Osteocyte (in vitro differentiated cells): ENCODE data around the gene MEIS2. TPM values are rescaled to one million over a fixed set of nuclear protein-coding genes. Genes with fewer than 3 reads are reported as not detected.
A peak's percentile ranks its signal among the peaks of the same experiment; 100 is the strongest.

ENCODE experiments used
- DNase-seq: peaks from one replicate; pipeline ENCODE4 v3.0.0; 2021; ENCODE audit warnings: mixed read lengths; ENCODE audit not compliant: unreplicated experiment; ENCODE audit errors: extremely low spot score
- H3K27ac Mint-ChIP-seq: one replicate; pipeline ENCODE4 v1.8.0; 2021; ENCODE audit warnings: mild to moderate bottlenecking, mixed read lengths; ENCODE audit not compliant: unreplicated experiment
- H3K27me3 Mint-ChIP-seq: one replicate; pipeline ENCODE4 v1.8.0; 2021; ENCODE audit warnings: mixed read lengths; ENCODE audit not compliant: unreplicated experiment
- H3K36me3 Mint-ChIP-seq: one replicate; pipeline ENCODE4 v1.8.0; 2021; ENCODE audit warnings: mixed read lengths; ENCODE audit not compliant: unreplicated experiment
- H3K4me1 Mint-ChIP-seq: one replicate; pipeline ENCODE4 v1.8.0; 2021; ENCODE audit warnings: mixed read lengths; ENCODE audit not compliant: unreplicated experiment
- H3K4me3 Mint-ChIP-seq: one replicate; pipeline ENCODE4 v1.8.0; 2021; ENCODE audit warnings: mild to moderate bottlenecking, moderate library complexity, mixed read lengths; ENCODE audit not compliant: unreplicated experiment
- H3K9me3 Mint-ChIP-seq: one replicate; pipeline ENCODE4 v1.8.0; 2021; ENCODE audit warnings: mixed read lengths; ENCODE audit not compliant: unreplicated experiment
- total RNA-seq: library from RNA; stranded (reverse); gene quantifications from 2 replicates; pipeline ENCODE4 v1.2.1, GENCODE V29; 2021
- TF ChIP-seq, protein P1 (sequence below): fragments of 200-600 bp; sonication (generic); IDR thresholded peaks from 2 replicates; pipeline ENCODE4 v1.5.0; 2021; ENCODE audit warnings: antibody characterized with exemption, mild to moderate bottlenecking, moderate library complexity

Gene MEIS2
- total RNA-seq, 1 donor from 2014 or later: 79.9 TPM

DNA sequence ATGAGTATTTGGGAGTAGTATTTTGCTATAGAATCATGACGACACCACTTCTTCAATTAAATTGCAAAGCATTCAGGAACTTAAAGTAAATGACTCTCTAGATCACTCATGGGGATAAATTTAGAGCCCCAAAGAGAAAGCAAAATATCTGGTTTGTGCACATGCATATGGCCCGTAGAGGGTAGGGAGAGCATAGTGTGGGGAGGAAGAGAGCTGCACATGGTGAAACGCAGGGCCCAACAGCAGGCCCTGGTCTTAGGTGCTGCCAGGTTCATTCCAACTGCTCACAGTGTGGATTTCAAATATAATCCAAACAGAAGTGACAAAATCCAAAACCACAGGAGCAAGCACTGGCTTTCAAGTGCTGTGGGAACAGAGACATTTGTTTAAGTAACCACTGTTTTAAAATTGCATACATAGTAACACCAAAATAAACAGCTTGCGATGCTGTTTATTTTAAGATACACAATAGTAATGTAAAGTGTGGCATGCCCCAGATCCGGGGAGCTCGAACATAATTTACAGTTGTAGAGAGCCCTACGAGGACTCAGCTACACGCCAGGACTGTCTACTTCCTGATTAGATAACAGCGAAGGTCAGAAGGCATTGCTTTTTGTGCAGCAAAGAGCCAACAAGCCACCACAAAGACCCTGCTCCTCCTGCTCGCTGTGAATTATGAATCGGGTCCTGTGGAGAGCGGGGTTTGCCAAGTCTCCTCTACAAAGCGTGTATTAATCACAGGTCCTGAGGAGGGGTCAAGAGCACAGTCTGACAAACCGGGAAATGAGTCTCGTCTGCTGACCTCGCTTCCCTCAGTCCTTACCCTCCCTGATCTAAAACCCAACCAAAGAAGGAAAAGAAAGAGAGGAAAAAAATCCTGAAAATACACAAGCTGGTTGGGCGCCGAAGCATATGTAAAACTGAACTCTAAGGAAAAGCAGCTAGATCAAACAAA, 80.6 kb downstream of the MEIS2 start:
- no peak for DNase-seq
- peak overlapping the region; percentile 48 for H3K4me3 Mint-ChIP-seq
- H3K36me3 Mint-ChIP-seq: peaks cover 32% of the 10 kb centered on the region
- H3K9me3 Mint-ChIP-seq: no peaks in the 10 kb centered on the region
- H3K4me1 Mint-ChIP-seq: peaks cover 49% of the 10 kb centered on the region
- H3K27ac Mint-ChIP-seq: peak overlapping the region; percentile 83
- TF ChIP-seq, protein P1, sequence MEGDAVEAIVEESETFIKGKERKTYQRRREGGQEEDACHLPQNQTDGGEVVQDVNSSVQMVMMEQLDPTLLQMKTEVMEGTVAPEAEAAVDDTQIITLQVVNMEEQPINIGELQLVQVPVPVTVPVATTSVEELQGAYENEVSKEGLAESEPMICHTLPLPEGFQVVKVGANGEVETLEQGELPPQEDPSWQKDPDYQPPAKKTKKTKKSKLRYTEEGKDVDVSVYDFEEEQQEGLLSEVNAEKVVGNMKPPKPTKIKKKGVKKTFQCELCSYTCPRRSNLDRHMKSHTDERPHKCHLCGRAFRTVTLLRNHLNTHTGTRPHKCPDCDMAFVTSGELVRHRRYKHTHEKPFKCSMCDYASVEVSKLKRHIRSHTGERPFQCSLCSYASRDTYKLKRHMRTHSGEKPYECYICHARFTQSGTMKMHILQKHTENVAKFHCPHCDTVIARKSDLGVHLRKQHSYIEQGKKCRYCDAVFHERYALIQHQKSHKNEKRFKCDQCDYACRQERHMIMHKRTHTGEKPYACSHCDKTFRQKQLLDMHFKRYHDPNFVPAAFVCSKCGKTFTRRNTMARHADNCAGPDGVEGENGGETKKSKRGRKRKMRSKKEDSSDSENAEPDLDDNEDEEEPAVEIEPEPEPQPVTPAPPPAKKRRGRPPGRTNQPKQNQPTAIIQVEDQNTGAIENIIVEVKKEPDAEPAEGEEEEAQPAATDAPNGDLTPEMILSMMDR: no peak
- H3K27me3 Mint-ChIP-seq: no peaks in the 10 kb centered on the region

DNA sequence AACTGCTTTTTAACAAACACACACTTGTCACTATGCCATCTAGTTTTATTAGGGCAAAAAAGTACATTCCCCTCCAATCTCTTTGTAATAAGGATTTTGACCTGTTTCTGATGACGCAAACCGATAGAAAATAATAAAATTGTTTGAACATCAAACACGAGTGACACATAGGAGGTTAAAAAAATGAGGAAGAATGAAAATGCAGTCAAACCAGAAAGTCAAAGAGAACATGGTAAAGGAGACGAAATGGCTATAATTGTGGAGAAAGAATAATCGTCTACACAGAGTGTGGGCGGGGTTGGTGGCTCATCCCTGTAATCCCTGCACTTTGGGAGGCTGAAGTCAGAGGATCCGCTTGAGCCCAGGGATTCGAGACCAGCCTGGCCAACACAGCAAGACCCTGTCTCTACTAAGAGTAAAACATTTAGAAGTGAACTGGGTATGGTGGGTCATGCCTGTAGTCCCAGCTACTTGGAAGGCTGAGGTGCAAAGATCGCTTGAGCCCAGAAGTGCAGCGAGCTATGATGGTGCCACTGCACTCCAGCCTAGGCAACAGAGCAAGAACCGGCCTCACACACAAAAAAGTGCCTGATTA, 83.2 kb downstream of the MEIS2 start:
- peak overlapping the region; percentile 19 for H3K27ac Mint-ChIP-seq
- TF ChIP-seq, protein P1: no peak
- DNase-seq: no peak
- H3K36me3 Mint-ChIP-seq: peaks cover 26% of the 10 kb centered on the region
- no peaks in the 10 kb centered on the region for H3K27me3 Mint-ChIP-seq
- H3K4me1 Mint-ChIP-seq: peaks cover 57% of the 10 kb centered on the region
- H3K9me3 Mint-ChIP-seq: no peaks in the 10 kb centered on the region
- no peak overlapping the region for H3K4me3 Mint-ChIP-seq

DNA sequence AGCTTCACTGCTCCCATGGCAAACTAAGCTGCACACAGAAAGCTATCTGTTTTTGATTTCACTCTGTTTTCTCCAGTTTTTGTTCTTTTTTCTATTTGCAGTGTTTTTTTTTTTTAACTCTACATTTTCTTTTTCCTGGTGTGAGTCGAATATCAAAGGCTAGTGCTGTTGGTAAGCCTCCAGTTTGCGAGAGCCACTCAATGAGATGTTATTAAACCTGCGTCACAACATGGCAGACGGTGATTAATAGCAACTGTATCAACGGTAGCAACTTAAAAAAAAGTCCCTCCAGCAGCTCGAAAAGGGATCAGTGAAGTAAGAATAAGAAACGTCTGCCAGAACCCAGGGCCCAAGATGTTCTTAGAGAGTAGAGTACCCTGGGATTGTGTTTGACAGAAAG, 84.1 kb downstream of the MEIS2 start:
- DNase-seq: no peak
- Mint-ChIP-seq H3K9me3 (no peaks in the 10 kb centered on the region), H3K27me3 (no peaks in the 10 kb centered on the region), H3K27ac (peak overlapping the region; percentile 86), H3K36me3 (peaks cover 26% of the 10 kb centered on the region), H3K4me1 (peaks cover 57% of the 10 kb centered on the region), H3K4me3 (no peak overlapping the region)
- TF ChIP-seq, protein P1: no peak

DNA sequence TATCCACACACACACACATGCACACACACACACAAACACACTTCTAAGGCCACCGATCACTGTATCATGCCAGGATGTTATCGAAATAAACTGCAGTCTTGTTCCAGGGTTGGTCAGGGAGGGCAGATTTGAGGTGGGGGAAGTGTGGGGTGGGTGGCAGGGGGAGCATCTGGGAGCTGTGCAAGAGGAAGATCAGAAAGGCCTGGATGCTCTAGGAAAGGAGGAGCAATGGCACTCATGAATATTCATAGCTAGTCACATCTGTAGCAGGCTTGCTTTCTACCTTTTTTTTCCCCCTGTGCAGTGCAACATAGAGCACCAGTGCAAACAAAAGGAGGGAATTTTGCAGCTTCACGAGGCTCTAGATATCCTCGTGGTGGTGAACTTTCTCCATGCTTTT, 84.9 kb downstream of the MEIS2 start:
- Mint-ChIP-seq H3K4me3 (peak overlapping the region; percentile 14), H3K4me1 (peaks cover 51% of the 10 kb centered on the region), H3K27ac (peak overlapping the region; percentile 86), H3K36me3 (peaks cover 32% of the 10 kb centered on the region), H3K27me3 (no peaks in the 10 kb centered on the region), H3K9me3 (no peaks in the 10 kb centered on the region)
- no peak for DNase-seq
- TF ChIP-seq, protein P1: no peak

DNA sequence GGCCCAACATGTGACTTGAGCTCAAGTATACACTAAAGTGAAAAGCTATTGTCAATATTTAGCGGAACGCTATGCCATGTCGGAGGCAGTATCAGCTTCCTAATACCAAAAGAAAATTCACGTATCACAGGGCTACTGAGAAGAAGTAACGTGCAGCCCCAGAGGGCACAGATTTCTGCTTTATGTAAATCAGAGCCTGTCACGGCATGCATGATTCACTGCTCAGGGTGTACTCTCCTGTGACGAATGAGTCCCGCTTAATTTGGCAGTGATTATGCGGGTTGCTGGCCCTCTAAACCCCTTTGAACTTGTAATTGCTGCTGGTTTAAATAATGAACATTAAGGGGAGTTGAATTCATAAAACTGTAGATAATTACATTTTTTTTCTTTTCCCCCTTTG, 85.3 kb downstream of the MEIS2 start:
- Mint-ChIP-seq H3K4me1 (peaks cover 47% of the 10 kb centered on the region), H3K27ac (peak overlapping the region; percentile 86)

More for the DNA sequence above, 85.3 kb downstream of the MEIS2 start:
- H3K36me3 Mint-ChIP-seq: peaks cover 31% of the 10 kb centered on the region
- H3K9me3 Mint-ChIP-seq: no peaks in the 10 kb centered on the region
- peak overlapping the region; percentile 16 for H3K4me3 Mint-ChIP-seq
- TF ChIP-seq, protein P1: no peak
- no peaks in the 10 kb centered on the region for H3K27me3 Mint-ChIP-seq
- no peak for DNase-seq
